ENCODE results near the gene TRAPPC11. TPM values are rescaled to one million over a fixed set of nuclear protein-coding genes. Genes with fewer than 3 reads are reported as not detected.
A peak's percentile ranks its signal among the peaks of the same experiment; 100 is the strongest.

Gene TRAPPC11
- total RNA-seq, 1 experiment from 2014 or later = 32.2 TPM

DNA sequence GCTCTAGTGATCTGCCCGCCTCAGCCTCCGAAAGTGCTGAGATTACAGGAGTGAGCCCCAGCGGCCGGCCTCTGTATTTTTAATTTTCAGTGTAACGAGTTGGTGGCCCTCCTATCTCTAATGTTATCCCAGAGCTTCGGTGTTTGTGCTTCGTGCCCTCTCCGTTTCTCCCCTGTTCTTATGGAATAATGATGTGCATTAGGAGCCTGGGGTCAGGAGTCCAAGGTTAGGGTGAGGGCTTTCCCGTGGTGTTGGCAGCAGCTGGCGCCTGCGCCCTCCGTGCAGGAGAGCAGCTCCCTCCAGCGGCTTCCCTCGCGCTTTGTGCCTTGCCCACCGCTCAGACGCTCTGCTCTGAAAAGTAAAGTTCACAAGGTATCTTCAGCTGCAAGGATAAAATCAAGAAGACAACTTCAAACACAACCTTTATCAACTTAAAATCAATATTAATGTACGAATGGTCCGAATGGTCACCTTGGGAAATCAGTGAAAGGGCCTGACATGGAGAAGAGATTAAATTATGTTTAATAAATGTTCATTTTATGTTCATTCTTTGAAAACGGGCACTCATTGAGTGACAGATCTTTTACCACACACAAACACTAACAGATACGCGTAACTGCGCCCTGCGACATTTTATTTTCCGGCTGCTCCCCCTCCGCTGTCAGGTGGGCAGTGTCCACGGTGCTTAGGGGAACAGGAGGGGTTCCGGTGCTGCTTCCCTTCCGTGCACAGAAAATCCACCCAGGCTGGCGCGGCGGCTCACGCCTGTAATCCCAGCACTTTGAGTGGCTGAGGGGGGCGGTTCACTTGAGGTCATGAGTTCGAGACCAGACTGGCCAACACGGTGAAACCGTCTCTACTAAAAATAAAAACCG, 62.4 kb downstream of the TRAPPC11 start:
- H4K8ac ChIP-seq (replicated peaks; ENCODE audit: insufficient read length, low read depth, low read length) = no peak overlapping the region
- H3K27ac Mint-ChIP-seq = no peak overlapping the region; a peak in 2 of 7 replicates
- H3K79me1 ChIP-seq (ENCODE audit: insufficient read depth, low read depth, low read length, poor library complexity, severe bottlenecking) = no peaks in the 10 kb centered on the region
- no peak overlapping the region for H4K5ac ChIP-seq (ENCODE audit: insufficient read length, low read depth, low read length)
- no peak overlapping the region for H3K18ac ChIP-seq (ENCODE audit: insufficient read length, low read depth, low read length)
- H3K4me3 Mint-ChIP-seq = 0 out of 5 replicates have a peak overlapping the region, but pooled peaks of 1 of the 2 experiments have one; percentile 20
- peaks cover 14 to 20% of the 10 kb centered on the region in 2 experiments for H3K4me1 Mint-ChIP-seq
- H2BK20ac ChIP-seq (ENCODE audit: low read depth, low read length, poor library complexity, severe bottlenecking) = no peak overlapping the region
- H3K27ac ChIP-seq (ENCODE audit: insufficient read length, low read depth, low read length) = no peak overlapping the region
- no peak overlapping the region for H2BK120ac ChIP-seq (ENCODE audit: low read depth, low read length, poor library complexity, severe bottlenecking)
- no peaks in the 10 kb centered on the region for H3K27me3 ChIP-seq (ENCODE audit: insufficient read depth, low read length)
- TF ChIP-seq, protein P1, sequence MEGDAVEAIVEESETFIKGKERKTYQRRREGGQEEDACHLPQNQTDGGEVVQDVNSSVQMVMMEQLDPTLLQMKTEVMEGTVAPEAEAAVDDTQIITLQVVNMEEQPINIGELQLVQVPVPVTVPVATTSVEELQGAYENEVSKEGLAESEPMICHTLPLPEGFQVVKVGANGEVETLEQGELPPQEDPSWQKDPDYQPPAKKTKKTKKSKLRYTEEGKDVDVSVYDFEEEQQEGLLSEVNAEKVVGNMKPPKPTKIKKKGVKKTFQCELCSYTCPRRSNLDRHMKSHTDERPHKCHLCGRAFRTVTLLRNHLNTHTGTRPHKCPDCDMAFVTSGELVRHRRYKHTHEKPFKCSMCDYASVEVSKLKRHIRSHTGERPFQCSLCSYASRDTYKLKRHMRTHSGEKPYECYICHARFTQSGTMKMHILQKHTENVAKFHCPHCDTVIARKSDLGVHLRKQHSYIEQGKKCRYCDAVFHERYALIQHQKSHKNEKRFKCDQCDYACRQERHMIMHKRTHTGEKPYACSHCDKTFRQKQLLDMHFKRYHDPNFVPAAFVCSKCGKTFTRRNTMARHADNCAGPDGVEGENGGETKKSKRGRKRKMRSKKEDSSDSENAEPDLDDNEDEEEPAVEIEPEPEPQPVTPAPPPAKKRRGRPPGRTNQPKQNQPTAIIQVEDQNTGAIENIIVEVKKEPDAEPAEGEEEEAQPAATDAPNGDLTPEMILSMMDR (conservative IDR thresholded peaks at IDR 0.05) = peak; percentile 59; the same call in 2 of the 3 replicates
- peaks cover 18% of the 10 kb centered on the region for H3K27me3 Mint-ChIP-seq (ENCODE audit: low read depth)
- H3K23ac ChIP-seq (ENCODE audit: insufficient read length, low read depth, low read length) = no peak overlapping the region
- no CpG with 5 or more reads among the region's 38 CpGs for WGBS (ENCODE audit: extremely low coverage, insufficient read length, low lambda C conversion rate)
- H3K56ac ChIP-seq (ENCODE audit: insufficient read length, low read depth, low read length) = no peak overlapping the region
- H3K79me2 ChIP-seq (ENCODE audit: insufficient read depth, low read length) = no peaks in the 10 kb centered on the region
- H2BK15ac ChIP-seq (ENCODE audit: low read depth, low read length) = no peak overlapping the region
- no peaks in the 10 kb centered on the region for H4K20me1 ChIP-seq (ENCODE audit: control insufficient read depth, insufficient read depth, insufficient read length)
- no peak overlapping the region for H3T11ph ChIP-seq (ENCODE audit: low read length)
- H2BK12ac ChIP-seq (ENCODE audit: insufficient read length, low read depth, low read length) = no peak overlapping the region
- H3K4ac ChIP-seq (ENCODE audit: low read depth, low read length) = no peak overlapping the region
- no peaks in the 10 kb centered on the region for H3K23me2 ChIP-seq (ENCODE audit: insufficient read length, low read depth, low read length, poor library complexity, severe bottlenecking)
- no peaks in the 10 kb centered on the region for H3K4me1 ChIP-seq (ENCODE audit: insufficient read depth, low read length)
- DNase-seq = peak; percentile 84
- H3K9me3 ChIP-seq (ENCODE audit: control insufficient read depth, low read depth, low read length) = no peaks in the 10 kb centered on the region
- no peak overlapping the region for H3K9ac ChIP-seq (ENCODE audit: extremely low read depth, insufficient read length, low read length)
- no peak overlapping the region for H2BK5ac ChIP-seq (ENCODE audit: insufficient read length, low read length)
- no peak overlapping the region for H2AFZ ChIP-seq (ENCODE audit: low read length)
- H4K91ac ChIP-seq (ENCODE audit: insufficient read length, low read depth, low read length) = no peak overlapping the region
- H3K4me2 ChIP-seq (ENCODE audit: insufficient read depth, insufficient read length, low read length) = no peak overlapping the region
- peaks cover 0 to 7% (median 2%) of the 10 kb centered on the region in 3 experiments; a peak in 3 of 7 replicates for H3K36me3 Mint-ChIP-seq (ENCODE audit: insufficient read depth in 1 of 3, low read depth in 3 of 3)
- no peak overlapping the region for H2AK5ac ChIP-seq (ENCODE audit: insufficient read length, low read length)
- peaks cover 2 to 8% of the 10 kb centered on the region in 2 experiments; a peak in 3 of 5 replicates for H3K9me3 Mint-ChIP-seq
- no peak overlapping the region for H3K14ac ChIP-seq (ENCODE audit: insufficient read depth, low read length)

All from H9 (cell line).